Stimulated activated CD4-positive, alpha-beta T cell treated with anti-CD3 and anti-CD28 coated beads, Interleukin-1b, Interleukin-23, amount 100 ng/mL, for 1 hour (primary cell): ENCODE results near the gene LIX1.
"Not testable (repeated sequence)": the region's sequence is repeated elsewhere in the genome, so short reads cannot be mapped to it uniquely, and the experiment has no call there.

Experiments
- DNase-seq, 2 donors: peaks; one replicate each; pipeline ENCODE4 v3.0.0-alpha.2; 2020; ENCODE audit warnings: low read depth in 2 of 2

The LIX1 gene

GRCh38 chr5:97102010-97102470, 40.4 kb downstream of the LIX1 start:
- no peak for DNase-seq

DNA sequence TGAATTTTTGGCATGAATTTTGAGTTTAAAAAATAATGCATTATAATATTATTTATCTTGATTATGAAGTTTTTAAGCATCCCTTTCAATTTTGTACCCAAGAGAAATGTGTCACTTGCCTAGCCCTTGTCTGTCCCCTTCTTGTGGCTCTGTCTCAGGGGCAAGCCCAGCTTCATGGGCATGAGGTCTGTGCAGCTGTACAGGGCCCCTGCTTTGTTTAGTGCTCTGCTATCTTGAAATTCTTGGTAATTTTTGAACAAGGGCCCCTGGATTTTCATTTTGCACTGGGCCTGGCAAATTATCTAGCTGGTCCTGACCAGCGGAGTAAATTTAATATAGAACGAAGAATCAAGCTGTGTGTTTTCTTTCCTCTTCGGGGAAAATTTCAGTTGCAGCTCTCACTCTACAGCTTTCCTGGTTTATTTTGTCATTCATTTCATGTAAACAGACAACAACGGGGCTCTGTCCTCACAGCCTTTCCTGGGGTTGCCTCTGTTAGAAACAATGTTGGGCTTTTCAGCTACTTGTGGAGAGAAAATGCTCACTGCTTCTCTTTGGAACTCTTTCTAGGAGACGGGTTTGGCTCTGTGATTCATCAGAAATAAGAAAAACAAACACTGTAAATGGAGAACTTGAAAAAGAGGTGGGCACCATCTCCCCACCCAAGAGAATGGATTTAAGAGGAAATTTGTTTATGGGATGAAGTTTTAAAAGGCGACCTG, 41.1 kb downstream of the LIX1 start:
- no peak for DNase-seq

DNA sequence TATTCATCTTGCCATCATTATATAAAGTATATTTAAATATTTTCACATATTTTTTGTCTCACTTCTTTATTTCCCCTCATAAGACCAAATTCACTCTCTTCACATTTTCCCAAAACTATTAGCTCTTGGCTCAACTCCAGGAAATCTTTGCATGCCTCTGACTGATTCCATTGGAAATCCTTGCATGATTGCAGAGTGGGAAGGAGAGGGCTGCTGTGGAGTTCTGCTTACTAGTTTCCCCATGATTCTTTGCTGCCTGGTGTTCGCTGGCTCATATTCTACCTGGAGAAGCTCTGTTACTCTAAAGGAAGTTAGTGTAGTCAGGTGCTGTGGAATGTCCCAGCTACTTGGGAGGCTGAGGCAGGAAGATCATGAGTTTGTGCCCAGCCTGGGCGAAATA, 41.9 kb downstream of the LIX1 start:
- DNase-seq: no peak

DNA sequence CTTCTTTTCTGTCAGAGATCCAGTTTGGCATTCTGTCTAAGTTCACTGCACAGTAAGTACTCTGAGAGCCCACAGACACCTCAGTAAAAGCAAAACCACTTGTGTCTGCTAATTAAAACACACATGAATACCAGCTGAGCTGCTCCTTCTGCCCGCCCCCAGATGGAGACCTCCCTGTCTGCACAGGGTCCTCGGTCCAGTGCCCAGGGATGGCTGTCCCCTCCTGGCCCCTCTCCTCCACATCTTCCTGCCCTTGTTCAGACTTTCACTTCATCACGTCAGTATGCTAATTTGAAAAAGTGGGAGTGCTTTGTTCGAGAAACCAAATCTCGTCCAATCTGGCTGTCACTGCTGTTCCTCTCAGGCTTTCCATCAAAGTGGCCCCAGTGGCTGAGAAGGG, 43.5 kb downstream of the LIX1 start:
- no peak for DNase-seq

- DNase-seq: no peak
These were observed 44.8 kb downstream of the LIX1 start for GRCh38 chr5:97097326-97098230.

DNA sequence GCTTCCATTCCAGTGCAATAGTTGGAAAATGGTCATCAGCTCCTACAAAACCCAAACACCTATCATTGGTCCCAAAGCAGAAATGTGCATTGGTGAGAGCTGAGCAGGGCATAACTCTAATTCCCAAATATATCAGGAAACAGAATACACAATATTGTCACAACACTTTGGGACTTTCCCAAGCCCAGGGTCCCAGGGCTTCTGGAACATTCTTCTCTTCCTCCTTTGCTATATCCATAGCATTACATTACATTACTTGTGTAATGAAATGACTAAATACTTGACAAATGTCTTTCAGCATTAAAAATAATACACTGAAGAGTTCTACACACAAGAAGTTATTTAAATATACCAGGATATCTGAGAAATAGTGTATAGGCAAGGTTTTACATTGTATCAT, 45.6 kb downstream of the LIX1 start:
- DNase-seq: no peak

DNA sequence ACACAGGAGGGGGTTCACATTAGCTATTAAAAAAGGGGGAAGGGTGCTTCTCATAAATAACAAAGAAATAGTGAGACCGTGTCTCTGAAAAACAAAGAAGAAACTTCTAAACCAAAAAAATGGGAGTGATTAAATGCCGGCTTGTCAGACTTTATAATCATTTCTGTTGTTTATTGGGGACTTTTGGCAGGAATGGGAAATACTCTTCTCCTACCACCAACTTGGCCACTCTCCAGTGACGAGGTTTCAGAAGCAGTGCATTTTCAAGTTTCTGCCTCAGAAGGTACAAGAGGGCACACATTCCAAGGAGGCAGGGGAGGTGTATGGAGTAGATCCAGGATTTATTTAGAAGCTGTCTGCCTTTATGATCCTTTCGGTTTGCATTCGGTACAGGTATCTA, 46.2 kb downstream of the LIX1 start:
- no peak for DNase-seq

DNA sequence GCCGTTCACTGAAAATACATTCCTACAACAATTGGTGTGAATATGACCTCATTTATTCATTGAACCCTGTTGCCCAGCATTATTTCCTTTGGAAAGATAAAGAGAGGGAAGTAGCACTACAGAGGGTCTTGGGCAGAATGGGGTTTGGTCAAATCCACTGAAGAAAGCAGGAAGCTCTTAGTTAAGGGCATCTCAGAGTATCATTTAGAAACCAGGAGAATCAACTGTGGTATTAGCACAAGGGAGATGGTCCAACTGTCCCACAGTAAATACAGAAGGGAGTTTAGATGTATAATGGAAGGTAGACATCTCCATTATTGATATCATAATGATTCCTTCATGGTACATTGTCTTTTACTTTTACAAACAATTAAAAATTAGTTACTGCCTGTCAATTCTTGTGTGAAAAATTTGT, 47.1 kb downstream of the LIX1 start:
- no peak for DNase-seq

- no peak for DNase-seq
These were observed 47.7 kb downstream of the LIX1 start for GRCh38 chr5:97094579-97095317.

- DNase-seq: no peak
These were observed 49.2 kb downstream of the LIX1 start for GRCh38 chr5:97093193-97093592.

DNA sequence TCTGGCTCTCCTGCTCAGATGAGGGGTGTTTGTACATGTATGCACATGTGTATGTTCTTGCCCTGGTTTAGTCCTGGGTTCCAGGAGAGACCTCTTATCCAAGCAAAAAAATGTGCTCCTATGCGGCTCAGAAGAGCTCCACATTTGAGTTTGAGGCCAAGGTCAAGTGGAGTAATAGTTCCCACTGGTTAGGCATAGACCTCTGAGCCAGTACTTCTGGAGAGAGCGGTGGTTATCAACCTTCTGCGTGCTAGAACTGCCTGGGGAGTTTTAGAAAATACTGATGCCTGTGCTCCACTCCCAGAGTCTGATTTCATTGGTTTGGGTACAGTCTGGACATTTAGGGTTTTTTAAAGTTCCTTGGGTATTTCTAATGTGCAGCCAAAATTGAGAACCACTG, 51.5 kb downstream of the LIX1 start:
- no peak for DNase-seq

DNA sequence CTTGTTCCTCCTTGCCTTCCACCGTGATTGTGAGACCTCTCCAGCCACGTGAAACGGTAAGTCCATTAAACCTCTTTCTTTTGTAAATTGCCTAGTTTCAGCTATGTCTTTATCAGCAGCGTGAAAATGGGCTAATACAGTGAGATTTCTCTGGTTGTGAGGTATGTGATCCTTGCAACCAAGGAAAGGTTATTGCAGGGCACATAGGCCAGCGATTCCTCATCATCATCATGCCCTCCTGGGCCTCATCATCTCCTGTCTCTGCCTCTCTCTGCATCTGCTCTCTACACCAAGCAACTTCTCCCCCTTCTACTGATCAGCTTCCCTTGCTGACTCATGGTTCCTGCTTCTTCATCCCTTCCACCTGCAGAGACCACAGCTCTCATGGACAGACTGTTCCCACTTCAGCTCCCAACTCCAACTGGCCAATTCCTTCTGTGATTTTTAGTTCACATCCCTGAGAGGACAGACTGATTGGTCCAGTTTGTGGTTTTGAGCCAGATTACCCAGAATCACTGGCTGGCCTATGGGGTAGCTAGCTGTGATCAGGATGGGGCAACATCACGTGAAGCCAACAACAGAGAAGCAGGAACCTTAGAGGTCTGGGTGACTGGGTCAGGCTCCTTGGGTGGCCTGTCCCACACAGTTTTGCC, 53.1 kb downstream of the LIX1 start:
- no peak for DNase-seq

- DNase-seq: no peak
These were observed 53.6 kb downstream of the LIX1 start for GRCh38 chr5:97088774-97089148.

- no peak for DNase-seq
These were observed 55.3 kb downstream of the LIX1 start for GRCh38 chr5:97087138-97087537.

GRCh38 chr5:97085459-97086181, 56.8 kb downstream of the LIX1 start:
- no peak for DNase-seq

- not testable (repeated sequence) for DNase-seq
These were observed 57.5 kb downstream of the LIX1 start for GRCh38 chr5:97084782-97085458.

DNA sequence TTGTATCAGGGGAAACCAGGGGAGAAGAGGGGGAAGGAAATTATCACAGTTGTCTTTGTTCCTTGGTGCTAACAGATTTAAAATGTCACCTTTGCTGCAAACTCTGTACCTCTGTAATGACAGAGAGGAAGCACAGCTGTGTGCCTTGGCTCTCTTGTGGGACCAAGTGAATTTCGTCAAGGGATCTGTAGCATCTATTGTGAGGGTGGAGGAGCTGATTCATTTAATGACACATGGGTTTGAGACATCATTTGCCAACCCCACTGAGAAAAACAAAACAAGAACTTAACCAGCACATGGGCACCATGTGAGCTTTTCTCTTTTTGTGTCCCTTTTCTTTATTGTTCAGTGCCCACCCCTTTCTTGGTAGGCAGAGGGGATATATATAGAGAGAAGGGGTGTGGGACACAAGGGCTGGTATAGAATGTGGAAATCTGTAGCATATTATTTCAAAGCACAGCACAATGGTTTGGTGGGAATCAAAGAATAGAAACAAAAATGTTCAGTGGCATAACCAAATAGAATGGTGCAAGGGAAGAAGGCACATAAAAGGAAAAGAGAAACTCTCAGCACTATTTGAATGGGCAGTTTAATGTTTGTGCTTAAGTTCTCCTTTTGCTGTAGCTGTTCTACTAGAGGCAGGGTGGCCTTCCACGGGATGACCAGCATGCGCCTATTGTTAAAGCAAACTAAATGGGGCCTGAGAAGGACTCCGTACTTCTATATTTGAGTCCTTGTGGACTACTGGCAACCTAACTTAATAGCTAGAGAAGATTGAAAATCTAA, 63.3 kb downstream of the LIX1 start:
- DNase-seq: no peak

DNA sequence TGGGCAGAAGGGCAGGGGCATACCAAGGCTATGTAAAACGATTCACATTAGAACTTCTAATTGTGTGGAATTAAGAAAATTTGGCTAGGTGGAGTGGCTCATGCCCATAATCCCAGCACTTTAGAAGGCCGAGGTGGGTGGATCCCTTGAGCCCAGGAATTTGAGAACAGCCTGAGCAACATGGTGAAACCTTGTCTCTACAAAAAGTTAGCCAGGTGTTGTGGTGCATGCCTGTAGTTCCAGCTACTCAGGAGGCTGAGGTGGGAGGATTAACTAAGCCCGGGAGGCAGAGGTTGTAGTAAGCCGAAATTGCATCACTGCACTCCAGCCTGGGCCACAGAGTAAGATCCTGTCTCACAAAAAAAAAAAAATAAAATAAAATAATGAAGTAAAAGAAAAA, 65.2 kb downstream of the LIX1 start:
- DNase-seq: no peak

- no peak for DNase-seq
These were observed 66.3 kb downstream of the LIX1 start for GRCh38 chr5:97076098-97076497.

- no peak for DNase-seq
These were observed 66.8 kb downstream of the LIX1 start for GRCh38 chr5:97075649-97076048.
